Right lobe of liver (tissue), 6 donors: ENCODE data around the gene ANO2. TPM values are rescaled to one million over a fixed set of nuclear protein-coding genes. Genes with fewer than 3 reads are reported as not detected.

ENCODE experiments used
- ATAC-seq, 4 donors: fragments of 200-7000 bp; cut with Tn5 transposase; one replicate each; pipeline ENCODE4 v1.9.1; 2020; ENCODE audit warnings: mild to moderate bottlenecking in 4 of 4, moderate library complexity in 4 of 4
- DNase-seq, 3 donors: peaks; one replicate each; pipeline ENCODE4 v3.0.0-alpha.2; 2020
- H3K27ac ChIP-seq, 3 donors: fragments of 200-600 bp; one replicate each; pipeline ENCODE4 v1.8.0; 2022
- H3K27me3 ChIP-seq, 2 donors: fragments of 200-600 bp; one replicate each; pipeline ENCODE4 v1.8.0; 2022
- H3K36me3 ChIP-seq, 4 donors: fragments of 200-600 bp; sonication (generic) in 1 of 4; one replicate each; pipeline versions ENCODE4 v1.5.1 to v1.8.0; 2017 to 2022; ENCODE audit warnings: control low read depth in 1 of 4
- H3K4me1 ChIP-seq, 4 donors: fragments of 200-600 bp; sonication (generic) in 1 of 4; one replicate each; pipeline versions ENCODE4 v1.5.1 to v1.8.0; 2017 to 2022; ENCODE audit warnings: control low read depth in 1 of 4
- H3K4me3 ChIP-seq, 3 donors: fragments of 200-600 bp; one replicate each; pipeline ENCODE4 v1.8.0; 2022
- H3K9me3 ChIP-seq, 4 donors: fragments of 200-600 bp; sonication (generic) in 1 of 4; one replicate each; pipeline versions ENCODE4 v1.5.1 to v1.8.0; 2017 to 2022; ENCODE audit warnings: control low read depth in 1 of 4
- POLR2A ChIP-seq: fragments of 450-650 bp; IDR thresholded peaks from one replicate; pipeline ENCODE4 v1.6.1; 2017; ENCODE audit warnings: antibody characterized with exemption, mild to moderate bottlenecking
- WGBS: methylation state at CpG from one replicate; pipeline ENCODE4 v1.1.6; 2018; ENCODE audit warnings: low coverage, low lambda C conversion rate; ENCODE audit not compliant: insufficient coverage; ENCODE audit errors: missing lambda C conversion rate; 5-methylcytosine and 5-hydroxymethylcytosine counted together
- intact Hi-C, 2 donors: fragments of 100-400 bp; cut with DNase I; formaldehyde crosslinking; loops; one replicate each; pipeline versions ENCODE4 v1.11.2 to v1.14.1; 2022
- total RNA-seq, 6 experiments: library from RNA; depleted of rRNA in 2 of 6; stranded (reverse); fragments of >200 nt in 2 of 6; fragmentation: NEBNext Ultra II Directional in 3 of 6; extraction: Animal tissue kit (Norgen Biotek cat#: 25700) in 3 of 6; gene quantifications; one replicate each; pipeline versions ENCODE4 v1.1.0 to v1.2.4, GENCODE V29; 2016 to 2023
- TF ChIP-seq, protein P1 (sequence below), 4 donors: fragments of 200-600 bp in 3 of 4; fragments of 450-650 bp in 1 of 4; IDR thresholded peaks; one replicate each; pipeline versions ENCODE4 v1.5.1 to v1.8.0; 2016 to 2022; ENCODE audit warnings: antibody characterized with exemption in 4 of 4, mild to moderate bottlenecking in 2 of 4
- donor health status: DM: no; HTN: yes; CAD: no.
- donor health status: DM: no; HTN: no; CAD: no.
- donor health status: DM: no; HTN: no; CAD: no.
- donor health status: DM: no; HTN: yes; CAD: no.
- donor health status: DM: no; HTN: yes; CAD: no.

The ANO2 gene
- total RNA-seq, 6 experiments from 2014 or later, result 0.06 to 0.89 (median 0.32) TPM; not detected in 1

DNA sequence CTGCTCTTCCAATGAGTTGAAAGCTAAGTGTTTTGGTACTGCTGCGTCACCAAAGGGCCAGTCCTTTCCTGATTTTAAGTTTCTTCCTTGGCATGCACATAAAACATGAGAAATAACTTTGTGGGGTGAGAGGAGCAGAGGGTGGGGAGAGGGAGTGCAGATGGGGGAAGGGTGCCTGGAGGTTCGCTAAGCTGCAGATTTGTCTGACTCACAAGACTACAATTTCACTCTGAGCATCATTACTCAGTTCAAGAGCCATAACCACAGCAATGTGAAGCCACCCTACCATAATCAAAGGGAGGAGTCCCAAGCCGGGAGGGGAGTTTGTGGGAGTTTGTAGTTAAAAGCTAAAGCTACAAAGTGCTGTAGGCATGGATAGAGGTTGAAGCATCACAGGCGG lies 136.1 kb downstream of the ANO2 start:
- H3K27ac ChIP-seq, result no peak overlapping the region
- no peak overlapping the region for H3K4me3 ChIP-seq
- H3K4me1 ChIP-seq, result no peaks in the 10 kb centered on the region
- no peak for DNase-seq
- no peaks in the 10 kb centered on the region for H3K36me3 ChIP-seq
- intact Hi-C loops, result no loop called here
- TF ChIP-seq POLR2A, result no peak
- TF ChIP-seq, protein P1, sequence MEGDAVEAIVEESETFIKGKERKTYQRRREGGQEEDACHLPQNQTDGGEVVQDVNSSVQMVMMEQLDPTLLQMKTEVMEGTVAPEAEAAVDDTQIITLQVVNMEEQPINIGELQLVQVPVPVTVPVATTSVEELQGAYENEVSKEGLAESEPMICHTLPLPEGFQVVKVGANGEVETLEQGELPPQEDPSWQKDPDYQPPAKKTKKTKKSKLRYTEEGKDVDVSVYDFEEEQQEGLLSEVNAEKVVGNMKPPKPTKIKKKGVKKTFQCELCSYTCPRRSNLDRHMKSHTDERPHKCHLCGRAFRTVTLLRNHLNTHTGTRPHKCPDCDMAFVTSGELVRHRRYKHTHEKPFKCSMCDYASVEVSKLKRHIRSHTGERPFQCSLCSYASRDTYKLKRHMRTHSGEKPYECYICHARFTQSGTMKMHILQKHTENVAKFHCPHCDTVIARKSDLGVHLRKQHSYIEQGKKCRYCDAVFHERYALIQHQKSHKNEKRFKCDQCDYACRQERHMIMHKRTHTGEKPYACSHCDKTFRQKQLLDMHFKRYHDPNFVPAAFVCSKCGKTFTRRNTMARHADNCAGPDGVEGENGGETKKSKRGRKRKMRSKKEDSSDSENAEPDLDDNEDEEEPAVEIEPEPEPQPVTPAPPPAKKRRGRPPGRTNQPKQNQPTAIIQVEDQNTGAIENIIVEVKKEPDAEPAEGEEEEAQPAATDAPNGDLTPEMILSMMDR (IDR thresholded peaks at IDR 0.05), result no peak
- H3K9me3 ChIP-seq, result no peaks in the 10 kb centered on the region
- H3K27me3 ChIP-seq, result no peaks in the 10 kb centered on the region
- WGBS, result 59% methylated on average over 4 of the region's 4 CpGs
- ATAC-seq, result no peak

- 47% methylated on average over 8 of the region's 8 CpGs for WGBS
- Histone ChIP-seq H3K36me3 (no peaks in the 10 kb centered on the region), H3K4me1 (no peaks in the 10 kb centered on the region), H3K9me3 (no peaks in the 10 kb centered on the region), H3K27me3 (no peaks in the 10 kb centered on the region), H3K27ac (no peak overlapping the region), H3K4me3 (no peak overlapping the region)
- DNase-seq (no peak), ATAC-seq (no peak)
- TF ChIP-seq, protein P1 (IDR thresholded peaks at IDR 0.05), result no peak
- no peak for TF ChIP-seq POLR2A
- intact Hi-C loops, result no loop called here
Measured at GRCh38 chr12:5807514-5808219, 137.4 kb downstream of the ANO2 start.

GRCh38 chr12:5807090-5807414 lies 138.0 kb downstream of the ANO2 start:
- Histone ChIP-seq H3K4me3 (no peak overlapping the region), H3K4me1 (no peaks in the 10 kb centered on the region), H3K27me3 (no peaks in the 10 kb centered on the region), H3K9me3 (no peaks in the 10 kb centered on the region), H3K36me3 (no peaks in the 10 kb centered on the region), H3K27ac (no peak overlapping the region)
- no peak for DNase-seq
- intact Hi-C loops, result no loop called here
- WGBS, result 57% methylated on average over 5 of the region's 6 CpGs
- no peak for ATAC-seq
- TF ChIP-seq, protein P1 (IDR thresholded peaks at IDR 0.05), result no peak
- TF ChIP-seq POLR2A, result no peak

- DNase-seq, result no peak
- H3K36me3 ChIP-seq, result no peaks in the 10 kb centered on the region
- no peak for ATAC-seq
- no peak overlapping the region for H3K27ac ChIP-seq
- no peak overlapping the region for H3K4me3 ChIP-seq
- TF ChIP-seq, protein P1 (IDR thresholded peaks at IDR 0.05), result no peak
- no peak for TF ChIP-seq POLR2A
- 48% methylated on average over 7 of the region's 10 CpGs for WGBS
- intact Hi-C loops, result no loop called here
- H3K9me3 ChIP-seq, result no peaks in the 10 kb centered on the region
- H3K4me1 ChIP-seq, result no peaks in the 10 kb centered on the region
- no peaks in the 10 kb centered on the region for H3K27me3 ChIP-seq
Measured at GRCh38 chr12:5806371-5807089, 138.5 kb downstream of the ANO2 start.
